ENCODE results near the gene GALNT4.

Gene GALNT4

GRCh38 chr12:89493670-89494302 lies 30.8 kb downstream of the GALNT4 start:
- DNase-seq (ENCODE audit: low spot score): no peak

GRCh38 chr12:89492883-89493282 lies 31.7 kb downstream of the GALNT4 start:
- DNase-seq (ENCODE audit: low spot score): no peak

- DNase-seq (ENCODE audit: low spot score): no peak
These were observed 33.7 kb downstream of the GALNT4 start for GRCh38 chr12:89490922-89491321.

- DNase-seq (ENCODE audit: low spot score): no peak
These were observed 38.3 kb downstream of the GALNT4 start for GRCh38 chr12:89486264-89486663.

GRCh38 chr12:89484470-89484869 lies 40.1 kb downstream of the GALNT4 start:
- peak; percentile 12 for DNase-seq (ENCODE audit: low spot score)

GRCh38 chr12:89481213-89481914 lies 43.2 kb downstream of the GALNT4 start:
- no peak for DNase-seq (ENCODE audit: low spot score)

- DNase-seq (ENCODE audit: low spot score): no peak
These were observed 44.6 kb downstream of the GALNT4 start for GRCh38 chr12:89479982-89480381.

GRCh38 chr12:89477633-89478279 lies 46.8 kb downstream of the GALNT4 start:
- no peak for DNase-seq (ENCODE audit: low spot score)

GRCh38 chr12:89476904-89477595 lies 47.5 kb downstream of the GALNT4 start:
- no peak for DNase-seq (ENCODE audit: low spot score)

GRCh38 chr12:89476232-89476631 lies 48.4 kb downstream of the GALNT4 start:
- DNase-seq (ENCODE audit: low spot score): no peak

- peak; percentile 52 for DNase-seq (ENCODE audit: low spot score)
These were observed 49.2 kb downstream of the GALNT4 start for GRCh38 chr12:89475203-89475990.

- no peak for DNase-seq (ENCODE audit: low spot score)
These were observed 50.0 kb downstream of the GALNT4 start for GRCh38 chr12:89474615-89475014.

Measured in RKO (cell line).